Measurements from ENCODE around the gene KIAA1549. TPM values are rescaled to one million over a fixed set of nuclear protein-coding genes. Genes with fewer than 3 reads are reported as not detected.

Gene KIAA1549
- total RNA-seq, 2 donors from 2014 or later, result 0.95 to 1.8 TPM

DNA sequence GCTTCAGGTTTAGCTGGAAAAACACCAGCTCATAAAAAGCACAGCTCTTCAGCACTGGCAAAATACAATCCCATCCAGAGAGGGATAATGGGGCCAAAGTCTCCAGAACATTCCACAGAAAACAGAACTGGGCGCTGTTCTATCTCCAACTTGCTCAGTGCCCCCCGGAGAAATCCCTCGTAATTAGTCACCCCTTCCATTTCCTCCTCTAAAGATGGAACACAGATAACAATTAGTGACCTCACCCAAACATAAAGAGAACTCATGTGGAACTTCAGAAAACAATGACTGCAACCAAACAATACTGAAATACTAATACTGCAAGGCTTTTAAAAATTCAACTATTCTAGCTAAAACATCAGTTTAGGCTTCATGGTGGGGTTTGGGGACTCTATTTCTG, 46.3 kb downstream of the KIAA1549 start:
- H3K36me3 ChIP-seq, result no peaks in the 10 kb centered on the region
- no peaks in the 10 kb centered on the region for H3K27me3 ChIP-seq (replicated peaks; ENCODE audit: insufficient read depth)
- H3K9me3 ChIP-seq, result no peaks in the 10 kb centered on the region
- TF ChIP-seq, protein P1, sequence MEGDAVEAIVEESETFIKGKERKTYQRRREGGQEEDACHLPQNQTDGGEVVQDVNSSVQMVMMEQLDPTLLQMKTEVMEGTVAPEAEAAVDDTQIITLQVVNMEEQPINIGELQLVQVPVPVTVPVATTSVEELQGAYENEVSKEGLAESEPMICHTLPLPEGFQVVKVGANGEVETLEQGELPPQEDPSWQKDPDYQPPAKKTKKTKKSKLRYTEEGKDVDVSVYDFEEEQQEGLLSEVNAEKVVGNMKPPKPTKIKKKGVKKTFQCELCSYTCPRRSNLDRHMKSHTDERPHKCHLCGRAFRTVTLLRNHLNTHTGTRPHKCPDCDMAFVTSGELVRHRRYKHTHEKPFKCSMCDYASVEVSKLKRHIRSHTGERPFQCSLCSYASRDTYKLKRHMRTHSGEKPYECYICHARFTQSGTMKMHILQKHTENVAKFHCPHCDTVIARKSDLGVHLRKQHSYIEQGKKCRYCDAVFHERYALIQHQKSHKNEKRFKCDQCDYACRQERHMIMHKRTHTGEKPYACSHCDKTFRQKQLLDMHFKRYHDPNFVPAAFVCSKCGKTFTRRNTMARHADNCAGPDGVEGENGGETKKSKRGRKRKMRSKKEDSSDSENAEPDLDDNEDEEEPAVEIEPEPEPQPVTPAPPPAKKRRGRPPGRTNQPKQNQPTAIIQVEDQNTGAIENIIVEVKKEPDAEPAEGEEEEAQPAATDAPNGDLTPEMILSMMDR (IDR thresholded peaks at IDR 0.05), result no peak
- no peak overlapping the region for H3K4me3 ChIP-seq
- no peak overlapping the region for H3K27ac ChIP-seq
- ATAC-seq (ENCODE audit: insufficient number of reproducible peaks, low FRiP score, low read depth) (no peak), DNase-seq (ENCODE audit: low spot score) (no peak)
- peaks cover 0 to 5% of the 10 kb centered on the region in 2 donors for H3K4me1 ChIP-seq (ENCODE audit: control insufficient read depth in 1 of 2, low read depth in 2 of 2)

DNA sequence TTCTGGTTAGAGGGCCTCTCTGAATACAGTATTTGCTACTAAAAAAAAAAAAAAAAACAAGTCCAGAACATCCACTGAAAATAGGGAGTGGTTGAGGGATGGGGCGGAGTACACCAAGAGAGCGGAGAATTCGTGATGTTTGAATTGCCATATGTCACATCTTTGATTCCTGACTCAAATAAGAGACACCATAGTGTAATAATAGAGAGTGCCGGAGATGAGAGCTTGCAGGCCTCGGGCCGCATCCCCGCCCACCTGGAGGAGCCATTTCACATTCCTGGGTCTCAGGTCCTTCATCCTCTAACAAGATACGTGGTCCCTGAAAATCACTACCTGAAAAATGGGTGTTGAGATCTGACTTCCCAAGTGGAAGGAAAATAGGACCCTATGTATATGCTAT, 46.8 kb downstream of the KIAA1549 start:
- Histone ChIP-seq H3K27ac (no peak overlapping the region), H3K27me3 (replicated peaks; ENCODE audit: insufficient read depth) (no peaks in the 10 kb centered on the region), H3K36me3 (no peaks in the 10 kb centered on the region), H3K4me3 (no peak overlapping the region), H3K9me3 (no peaks in the 10 kb centered on the region), H3K4me1 (ENCODE audit: control insufficient read depth in 1 of 2, low read depth in 2 of 2) (peaks cover 0 to 5% of the 10 kb centered on the region in 2 donors)
- ATAC-seq (ENCODE audit: insufficient number of reproducible peaks, low FRiP score, low read depth) (no peak), DNase-seq (ENCODE audit: low spot score) (no peak)
- TF ChIP-seq, protein P1 (IDR thresholded peaks at IDR 0.05), result no peak

DNA sequence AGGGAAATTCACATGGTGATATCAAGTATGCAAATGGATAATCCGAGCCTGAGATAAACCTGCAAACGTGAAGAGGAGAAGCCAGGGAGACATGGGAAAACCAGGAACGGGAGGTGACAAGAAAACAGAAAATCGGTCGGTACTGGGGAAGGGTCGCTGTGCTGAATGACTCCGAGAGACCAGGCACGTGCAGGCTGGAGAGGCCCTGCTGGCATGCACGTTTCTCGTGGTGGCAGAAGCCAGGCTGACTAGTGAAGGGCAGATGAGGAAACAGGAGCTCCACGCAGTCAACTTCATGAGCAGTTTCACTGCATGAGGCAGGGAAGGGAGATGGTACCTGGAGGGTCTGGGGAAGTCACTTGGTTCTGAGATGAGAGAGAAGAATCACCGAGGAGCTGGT, 48.3 kb downstream of the KIAA1549 start:
- ATAC-seq (ENCODE audit: insufficient number of reproducible peaks, low FRiP score, low read depth) (no peak), DNase-seq (ENCODE audit: low spot score) (no peak)
- Histone ChIP-seq H3K27me3 (replicated peaks; ENCODE audit: insufficient read depth) (no peaks in the 10 kb centered on the region), H3K4me3 (no peak overlapping the region), H3K9me3 (no peaks in the 10 kb centered on the region), H3K4me1 (ENCODE audit: control insufficient read depth in 1 of 2, low read depth in 2 of 2) (peaks cover 0 to 5% of the 10 kb centered on the region in 2 donors), H3K36me3 (no peaks in the 10 kb centered on the region), H3K27ac (no peak overlapping the region)
- TF ChIP-seq, protein P1 (IDR thresholded peaks at IDR 0.05), result no peak

DNA sequence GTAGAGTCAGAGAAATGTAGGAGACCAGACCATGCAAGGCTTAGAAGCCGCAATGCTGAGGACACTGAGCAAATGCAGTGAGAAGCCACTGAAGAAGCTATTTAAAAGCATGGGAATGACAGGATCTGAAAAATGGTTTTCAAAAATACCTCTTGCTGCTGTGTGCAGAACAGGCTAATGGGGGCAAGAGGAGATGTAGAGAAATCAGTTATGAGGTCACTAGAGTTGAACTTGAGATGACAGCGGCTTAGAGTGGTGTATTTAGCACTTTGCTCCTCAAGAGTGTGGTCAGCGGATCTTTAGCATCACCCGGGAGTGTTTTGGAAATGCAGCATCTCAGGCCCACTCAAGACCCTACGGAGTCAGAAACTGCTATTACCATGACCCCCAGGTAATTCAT, 48.8 kb downstream of the KIAA1549 start:
- Histone ChIP-seq H3K36me3 (no peaks in the 10 kb centered on the region), H3K4me3 (no peak overlapping the region), H3K27me3 (replicated peaks; ENCODE audit: insufficient read depth) (no peaks in the 10 kb centered on the region), H3K27ac (no peak overlapping the region), H3K9me3 (no peaks in the 10 kb centered on the region), H3K4me1 (ENCODE audit: control insufficient read depth in 1 of 2, low read depth in 2 of 2) (peaks cover 0 to 5% of the 10 kb centered on the region in 2 donors)
- no peak for ATAC-seq (ENCODE audit: insufficient number of reproducible peaks, low FRiP score, low read depth)
- TF ChIP-seq, protein P1 (IDR thresholded peaks at IDR 0.05), result no peak
- no peak for DNase-seq (ENCODE audit: low spot score)

DNA sequence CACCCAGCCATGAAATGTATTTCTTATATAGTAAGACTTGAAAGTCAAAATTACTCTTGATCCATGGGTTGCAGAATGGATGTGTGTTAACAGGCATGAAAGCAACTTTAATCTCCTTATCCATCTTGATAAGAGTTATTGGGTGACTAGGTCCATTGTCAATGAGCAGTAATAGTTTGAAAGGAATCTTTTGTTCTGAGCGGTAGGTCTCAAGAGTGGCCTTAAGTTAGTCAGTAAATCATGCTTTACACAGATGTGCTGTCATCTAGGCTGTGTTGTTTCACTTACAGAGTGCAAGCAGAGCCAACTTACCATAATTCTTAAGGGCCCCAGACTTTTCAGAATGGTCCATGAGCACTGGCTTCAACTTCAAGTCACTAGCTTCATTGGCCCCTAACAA, 51.2 kb downstream of the KIAA1549 start:
- DNase-seq (ENCODE audit: low spot score) (no peak), ATAC-seq (ENCODE audit: insufficient number of reproducible peaks, low FRiP score, low read depth) (no peak)
- H3K4me3 ChIP-seq, result no peak overlapping the region
- H3K27ac ChIP-seq, result no peak overlapping the region
- peaks cover 0 to 2% of the 10 kb centered on the region in 2 donors for H3K4me1 ChIP-seq (ENCODE audit: control insufficient read depth in 1 of 2, low read depth in 2 of 2)
- no peaks in the 10 kb centered on the region for H3K36me3 ChIP-seq
- TF ChIP-seq, protein P1 (IDR thresholded peaks at IDR 0.05), result no peak
- no peaks in the 10 kb centered on the region for H3K9me3 ChIP-seq
- no peaks in the 10 kb centered on the region for H3K27me3 ChIP-seq (replicated peaks; ENCODE audit: insufficient read depth)
